SK-N-SH treated with all-trans-retinoic acid at 6 μM for 48 hours (cell line): ENCODE measurements around the gene CACNA1B.

ENCODE experiments used
- ATAC-seq: fragments of 200-7000 bp; cut with Tn5 transposase; 3 replicates; pipeline ENCODE4 v1.9.1; 2020; ENCODE audit warnings: mild to moderate bottlenecking, moderate library complexity
- BACH2 ChIP-seq: fragments of 250-450 bp; sonication (Bioruptor Pico); IDR thresholded peaks from 2 replicates; pipeline ENCODE4 v1.9.0; 2021; ENCODE audit warnings: mild to moderate bottlenecking, borderline replicate concordance
- CSDC2 ChIP-seq: fragments of 250-450 bp; sonication (Bioruptor Pico); IDR thresholded peaks from 2 replicates; pipeline ENCODE4 v1.5.0; 2020; ENCODE audit warnings: mild to moderate bottlenecking, moderate library complexity
- ESRRG ChIP-seq: fragments of 250-450 bp; sonication (Bioruptor Pico); IDR thresholded peaks from 2 replicates; pipeline ENCODE4 v1.6.1; 2021; ENCODE audit warnings: mild to moderate bottlenecking
- GLIS3 ChIP-seq: fragments of 250-450 bp; sonication (Bioruptor Pico); IDR thresholded peaks from 2 replicates; pipeline ENCODE4 v1.5.0; 2020; ENCODE audit warnings: mild to moderate bottlenecking, moderate library complexity
- OSR1 ChIP-seq: fragments of 250-450 bp; sonication (Bioruptor Pico); IDR thresholded peaks from 2 replicates; pipeline ENCODE4 v1.8.0; 2022; ENCODE audit warnings: moderate library complexity, mild to moderate bottlenecking, inconsistent platforms
- PPARA ChIP-seq: fragments of 250-450 bp; sonication (Bioruptor Pico); IDR thresholded peaks from 2 replicates; pipeline ENCODE4 v1.5.0; 2020; ENCODE audit warnings: mild to moderate bottlenecking, borderline replicate concordance
- SNAI2 ChIP-seq: fragments of 250-450 bp; sonication (Bioruptor Pico); IDR thresholded peaks from 2 replicates; pipeline ENCODE4 v1.5.0; 2020; ENCODE audit warnings: mild to moderate bottlenecking, moderate library complexity
- TCF4 ChIP-seq: fragments of 250-450 bp; sonication (Bioruptor Pico); IDR thresholded peaks from 2 replicates; pipeline ENCODE4 v1.8.0; 2021; ENCODE audit warnings: mild to moderate bottlenecking, moderate library complexity, borderline replicate concordance
- TOX ChIP-seq: fragments of 250-450 bp; sonication (Bioruptor Pico); IDR thresholded peaks from 2 replicates; pipeline ENCODE4 v1.8.0; 2021; ENCODE audit warnings: mild to moderate bottlenecking, moderate library complexity, borderline replicate concordance
- ZC3H10 ChIP-seq: fragments of 250-450 bp; sonication (Bioruptor Pico); IDR thresholded peaks from 2 replicates; pipeline ENCODE4 v1.5.1; 2021; ENCODE audit warnings: mild to moderate bottlenecking, moderate library complexity
- ZFP3 ChIP-seq: fragments of 250-450 bp; sonication (Bioruptor Pico); IDR thresholded peaks from 2 replicates; pipeline ENCODE4 v1.5.0; 2020; ENCODE audit warnings: mild to moderate bottlenecking, moderate library complexity
- ZFP30 ChIP-seq: fragments of 450-650 bp; formaldehyde crosslinking; IDR thresholded peaks from 2 replicates; pipeline ENCODE4 v1.5.0; 2022; ENCODE audit warnings: mild to moderate bottlenecking, moderate library complexity
- ZNF70 ChIP-seq: fragments of 450-650 bp; formaldehyde crosslinking; IDR thresholded peaks from 2 replicates; pipeline ENCODE4 v1.5.0; 2020; ENCODE audit warnings: mild to moderate bottlenecking, moderate library complexity
- ZNF8 ChIP-seq: fragments of 450-650 bp; formaldehyde crosslinking; IDR thresholded peaks from 2 replicates; pipeline ENCODE4 v1.5.0; 2020; ENCODE audit warnings: mild to moderate bottlenecking, moderate library complexity
- TF ChIP-seq, protein P1 (sequence below): fragments of 250-450 bp; sonication (Bioruptor Pico); IDR thresholded peaks from 2 replicates; pipeline ENCODE4 v1.5.1; 2021; ENCODE audit warnings: mild to moderate bottlenecking, moderate library complexity
- TF ChIP-seq, protein P2 (sequence below): fragments of 250-450 bp; sonication (Bioruptor Pico); IDR thresholded peaks from 2 replicates; pipeline ENCODE4 v1.5.0; 2020; ENCODE audit warnings: mild to moderate bottlenecking, moderate library complexity
- TF ChIP-seq, protein P3 (sequence below): fragments of 250-450 bp; sonication (Bioruptor Pico); IDR thresholded peaks from 2 replicates; pipeline ENCODE4 v1.5.1; 2020; ENCODE audit warnings: low read depth, mild to moderate bottlenecking, moderate library complexity
- TF ChIP-seq, protein P4 (sequence below): fragments of 250-450 bp; sonication (Bioruptor Pico); IDR thresholded peaks from 2 replicates; pipeline ENCODE4 v1.8.0; 2021; ENCODE audit warnings: low read depth, mild to moderate bottlenecking, moderate library complexity, borderline replicate concordance
- TF ChIP-seq, protein P5 (sequence below): fragments of 250-450 bp; sonication (Bioruptor Pico); IDR thresholded peaks from 2 replicates; pipeline ENCODE4 v1.8.0; 2020; ENCODE audit warnings: mild to moderate bottlenecking, moderate library complexity, borderline replicate concordance

The CACNA1B gene

DNA sequence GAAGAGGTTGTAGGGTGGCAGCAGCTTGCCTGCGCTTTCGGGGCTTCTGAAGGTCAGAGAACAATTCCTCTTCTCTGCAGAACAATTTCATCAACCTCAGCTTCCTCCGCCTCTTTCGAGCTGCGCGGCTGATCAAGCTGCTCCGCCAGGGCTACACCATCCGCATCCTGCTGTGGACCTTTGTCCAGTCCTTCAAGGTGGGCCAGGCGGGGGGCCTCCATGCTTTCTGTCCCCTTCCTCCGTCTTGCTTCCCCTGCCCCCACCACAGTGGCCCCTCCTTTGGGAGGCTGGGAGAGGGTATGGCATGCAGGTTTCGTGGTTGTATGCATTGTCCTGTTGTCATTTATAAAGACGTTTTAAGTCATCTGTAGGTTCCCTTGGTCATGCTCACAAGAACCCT is 195.8 kb downstream of the CACNA1B start (continued):
- TF ChIP-seq ZFP30 = no peak
- no peak for TF ChIP-seq SNAI2 (CRISPR knock-in tag)
- no peak for TF ChIP-seq CSDC2 (CRISPR knock-in tag)
- no peak for TF ChIP-seq ZFP3 (CRISPR knock-in tag)

DNA sequence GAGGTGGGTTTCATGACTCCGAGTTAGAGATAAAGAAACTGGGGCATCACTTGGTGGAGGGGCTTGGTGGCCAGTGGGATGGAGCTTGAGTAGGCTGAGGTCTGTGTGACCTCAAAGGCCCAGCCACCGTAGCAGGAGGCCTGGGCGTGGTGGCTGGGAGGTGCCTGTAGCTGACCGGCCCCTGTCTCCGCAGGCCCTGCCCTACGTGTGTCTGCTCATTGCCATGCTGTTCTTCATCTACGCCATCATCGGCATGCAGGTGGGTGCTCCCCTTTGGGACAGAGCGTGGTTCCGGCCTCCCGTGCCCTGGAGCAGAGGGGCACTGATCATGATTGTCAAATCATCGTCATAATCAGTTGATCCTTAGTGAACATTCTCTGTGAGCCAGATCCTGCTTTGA is 196.2 kb downstream of the CACNA1B start:
- ATAC-seq = no peak

DNA sequence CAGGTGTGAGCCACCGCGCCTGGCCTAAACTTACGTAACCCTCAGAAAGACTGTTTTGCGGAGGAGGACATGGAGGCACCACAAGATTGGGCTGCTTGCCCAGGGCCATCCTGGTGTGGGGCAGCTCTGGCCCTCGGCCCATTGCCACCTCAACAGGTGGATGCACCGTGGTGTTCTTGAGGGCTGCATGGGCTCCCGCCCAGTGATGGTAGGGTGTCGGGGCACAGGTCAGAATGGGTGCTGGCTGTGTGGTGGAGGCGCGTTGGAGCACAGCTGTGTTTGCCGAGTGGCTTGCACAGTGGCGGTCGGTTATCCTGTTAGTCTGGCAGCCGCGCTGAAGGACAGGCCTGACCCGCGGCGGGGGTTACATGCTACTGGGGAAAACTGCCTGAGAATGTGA is 196.9 kb downstream of the CACNA1B start:
- no peak for ATAC-seq
- TF ChIP-seq ZNF8 (CRISPR knock-in tag) (no peak), OSR1 (CRISPR knock-in tag) (no peak), ZNF70 (no peak), CSDC2 (CRISPR knock-in tag) (no peak), ZFP30 (no peak), PPARA (CRISPR knock-in tag) (no peak), BACH2 (no peak), TOX (no peak)
- TF ChIP-seq, protein P1, sequence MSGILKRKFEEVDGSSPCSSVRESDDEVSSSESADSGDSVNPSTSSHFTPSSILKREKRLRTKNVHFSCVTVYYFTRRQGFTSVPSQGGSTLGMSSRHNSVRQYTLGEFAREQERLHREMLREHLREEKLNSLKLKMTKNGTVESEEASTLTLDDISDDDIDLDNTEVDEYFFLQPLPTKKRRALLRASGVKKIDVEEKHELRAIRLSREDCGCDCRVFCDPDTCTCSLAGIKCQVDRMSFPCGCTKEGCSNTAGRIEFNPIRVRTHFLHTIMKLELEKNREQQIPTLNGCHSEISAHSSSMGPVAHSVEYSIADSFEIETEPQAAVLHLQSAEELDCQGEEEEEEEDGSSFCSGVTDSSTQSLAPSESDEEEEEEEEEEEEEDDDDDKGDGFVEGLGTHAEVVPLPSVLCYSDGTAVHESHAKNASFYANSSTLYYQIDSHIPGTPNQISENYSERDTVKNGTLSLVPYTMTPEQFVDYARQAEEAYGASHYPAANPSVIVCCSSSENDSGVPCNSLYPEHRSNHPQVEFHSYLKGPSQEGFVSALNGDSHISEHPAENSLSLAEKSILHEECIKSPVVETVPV (CRISPR knock-in tag) = no peak
- TF ChIP-seq, protein P2, sequence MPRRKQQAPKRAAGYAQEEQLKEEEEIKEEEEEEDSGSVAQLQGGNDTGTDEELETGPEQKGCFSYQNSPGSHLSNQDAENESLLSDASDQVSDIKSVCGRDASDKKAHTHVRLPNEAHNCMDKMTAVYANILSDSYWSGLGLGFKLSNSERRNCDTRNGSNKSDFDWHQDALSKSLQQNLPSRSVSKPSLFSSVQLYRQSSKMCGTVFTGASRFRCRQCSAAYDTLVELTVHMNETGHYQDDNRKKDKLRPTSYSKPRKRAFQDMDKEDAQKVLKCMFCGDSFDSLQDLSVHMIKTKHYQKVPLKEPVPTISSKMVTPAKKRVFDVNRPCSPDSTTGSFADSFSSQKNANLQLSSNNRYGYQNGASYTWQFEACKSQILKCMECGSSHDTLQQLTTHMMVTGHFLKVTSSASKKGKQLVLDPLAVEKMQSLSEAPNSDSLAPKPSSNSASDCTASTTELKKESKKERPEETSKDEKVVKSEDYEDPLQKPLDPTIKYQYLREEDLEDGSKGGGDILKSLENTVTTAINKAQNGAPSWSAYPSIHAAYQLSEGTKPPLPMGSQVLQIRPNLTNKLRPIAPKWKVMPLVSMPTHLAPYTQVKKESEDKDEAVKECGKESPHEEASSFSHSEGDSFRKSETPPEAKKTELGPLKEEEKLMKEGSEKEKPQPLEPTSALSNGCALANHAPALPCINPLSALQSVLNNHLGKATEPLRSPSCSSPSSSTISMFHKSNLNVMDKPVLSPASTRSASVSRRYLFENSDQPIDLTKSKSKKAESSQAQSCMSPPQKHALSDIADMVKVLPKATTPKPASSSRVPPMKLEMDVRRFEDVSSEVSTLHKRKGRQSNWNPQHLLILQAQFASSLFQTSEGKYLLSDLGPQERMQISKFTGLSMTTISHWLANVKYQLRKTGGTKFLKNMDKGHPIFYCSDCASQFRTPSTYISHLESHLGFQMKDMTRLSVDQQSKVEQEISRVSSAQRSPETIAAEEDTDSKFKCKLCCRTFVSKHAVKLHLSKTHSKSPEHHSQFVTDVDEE = no peak
- TF ChIP-seq, protein P3, sequence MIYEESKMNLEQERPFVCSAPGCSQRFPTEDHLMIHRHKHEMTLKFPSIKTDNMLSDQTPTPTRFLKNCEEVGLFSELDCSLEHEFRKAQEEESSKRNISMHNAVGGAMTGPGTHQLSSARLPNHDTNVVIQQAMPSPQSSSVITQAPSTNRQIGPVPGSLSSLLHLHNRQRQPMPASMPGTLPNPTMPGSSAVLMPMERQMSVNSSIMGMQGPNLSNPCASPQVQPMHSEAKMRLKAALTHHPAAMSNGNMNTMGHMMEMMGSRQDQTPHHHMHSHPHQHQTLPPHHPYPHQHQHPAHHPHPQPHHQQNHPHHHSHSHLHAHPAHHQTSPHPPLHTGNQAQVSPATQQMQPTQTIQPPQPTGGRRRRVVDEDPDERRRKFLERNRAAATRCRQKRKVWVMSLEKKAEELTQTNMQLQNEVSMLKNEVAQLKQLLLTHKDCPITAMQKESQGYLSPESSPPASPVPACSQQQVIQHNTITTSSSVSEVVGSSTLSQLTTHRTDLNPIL (CRISPR knock-in tag) = no peak
- TF ChIP-seq, protein P4, sequence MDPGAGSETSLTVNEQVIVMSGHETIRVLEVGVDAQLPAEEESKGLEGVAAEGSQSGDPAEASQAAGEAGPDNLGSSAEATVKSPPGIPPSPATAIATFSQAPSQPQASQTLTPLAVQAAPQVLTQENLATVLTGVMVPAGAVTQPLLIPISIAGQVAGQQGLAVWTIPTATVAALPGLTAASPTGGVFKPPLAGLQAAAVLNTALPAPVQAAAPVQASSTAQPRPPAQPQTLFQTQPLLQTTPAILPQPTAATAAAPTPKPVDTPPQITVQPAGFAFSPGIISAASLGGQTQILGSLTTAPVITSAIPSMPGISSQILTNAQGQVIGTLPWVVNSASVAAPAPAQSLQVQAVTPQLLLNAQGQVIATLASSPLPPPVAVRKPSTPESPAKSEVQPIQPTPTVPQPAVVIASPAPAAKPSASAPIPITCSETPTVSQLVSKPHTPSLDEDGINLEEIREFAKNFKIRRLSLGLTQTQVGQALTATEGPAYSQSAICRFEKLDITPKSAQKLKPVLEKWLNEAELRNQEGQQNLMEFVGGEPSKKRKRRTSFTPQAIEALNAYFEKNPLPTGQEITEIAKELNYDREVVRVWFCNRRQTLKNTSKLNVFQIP (CRISPR knock-in tag) = no peak

More for the DNA sequence above, 196.2 kb downstream of the CACNA1B start:
- TF ChIP-seq, protein P4 (CRISPR knock-in tag) = no peak
- TF ChIP-seq ZC3H10 (CRISPR knock-in tag) (no peak), TCF4 (CRISPR knock-in tag) (no peak), ESRRG (CRISPR knock-in tag) (no peak), TOX (no peak), GLIS3 (CRISPR knock-in tag) (no peak), PPARA (CRISPR knock-in tag) (no peak), OSR1 (CRISPR knock-in tag) (no peak), ZFP30 (no peak), SNAI2 (CRISPR knock-in tag) (no peak)
- TF ChIP-seq, protein P3 (CRISPR knock-in tag) = no peak
- TF ChIP-seq, protein P5, sequence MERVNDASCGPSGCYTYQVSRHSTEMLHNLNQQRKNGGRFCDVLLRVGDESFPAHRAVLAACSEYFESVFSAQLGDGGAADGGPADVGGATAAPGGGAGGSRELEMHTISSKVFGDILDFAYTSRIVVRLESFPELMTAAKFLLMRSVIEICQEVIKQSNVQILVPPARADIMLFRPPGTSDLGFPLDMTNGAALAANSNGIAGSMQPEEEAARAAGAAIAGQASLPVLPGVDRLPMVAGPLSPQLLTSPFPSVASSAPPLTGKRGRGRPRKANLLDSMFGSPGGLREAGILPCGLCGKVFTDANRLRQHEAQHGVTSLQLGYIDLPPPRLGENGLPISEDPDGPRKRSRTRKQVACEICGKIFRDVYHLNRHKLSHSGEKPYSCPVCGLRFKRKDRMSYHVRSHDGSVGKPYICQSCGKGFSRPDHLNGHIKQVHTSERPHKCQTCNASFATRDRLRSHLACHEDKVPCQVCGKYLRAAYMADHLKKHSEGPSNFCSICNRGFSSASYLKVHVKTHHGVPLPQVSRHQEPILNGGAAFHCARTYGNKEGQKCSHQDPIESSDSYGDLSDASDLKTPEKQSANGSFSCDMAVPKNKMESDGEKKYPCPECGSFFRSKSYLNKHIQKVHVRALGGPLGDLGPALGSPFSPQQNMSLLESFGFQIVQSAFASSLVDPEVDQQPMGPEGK = no peak
- TF ChIP-seq, protein P2 = no peak
